HS-5 (cell line): ENCODE data around the gene ZC3H18.

Source experiments
- DNase-seq: peaks from one replicate; pipeline ENCODE4 v3.0.0-alpha.2; 2012; ENCODE audit warnings: low read depth

The ZC3H18 gene

DNA sequence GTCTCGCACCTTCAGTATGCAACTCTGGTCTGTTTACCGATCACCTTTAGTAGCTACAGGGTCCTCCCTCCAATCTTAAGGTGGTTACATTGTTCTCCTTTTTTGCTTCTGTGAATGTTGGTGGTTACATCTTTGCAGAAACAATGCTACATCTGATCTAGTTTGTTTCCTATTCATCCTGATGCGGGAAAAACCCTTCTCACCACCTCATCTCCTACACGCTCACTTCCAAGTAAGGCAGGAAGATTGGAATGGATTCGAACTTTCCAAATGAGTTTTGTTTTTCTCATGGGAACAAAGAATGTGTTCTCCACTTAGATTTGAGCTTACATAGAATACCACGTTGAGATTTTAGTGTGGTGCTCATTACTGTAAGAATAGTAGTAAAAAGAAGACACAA lies 14.5 kb downstream of the ZC3H18 start:
- no peak for DNase-seq

DNA sequence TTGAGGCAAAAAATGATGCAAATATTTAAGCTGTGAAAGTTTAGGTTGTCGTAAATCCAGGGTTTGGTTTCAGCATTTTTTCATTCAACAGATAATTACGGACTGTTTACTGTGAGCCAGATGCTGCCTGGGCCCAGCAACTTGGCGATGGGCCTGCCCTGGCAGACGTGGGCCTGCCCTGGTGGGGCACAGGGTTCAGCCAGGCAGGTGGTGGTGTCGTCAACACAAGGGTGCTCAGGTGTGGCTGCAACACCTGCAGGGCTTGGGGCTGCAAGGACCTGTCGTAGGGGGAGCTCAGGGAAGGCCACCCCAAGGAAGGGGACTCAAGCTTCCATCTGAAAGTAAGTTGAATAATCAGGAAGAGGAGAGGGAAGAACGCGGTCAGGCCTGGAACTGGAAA lies 15.1 kb downstream of the ZC3H18 start:
- no peak for DNase-seq

DNA sequence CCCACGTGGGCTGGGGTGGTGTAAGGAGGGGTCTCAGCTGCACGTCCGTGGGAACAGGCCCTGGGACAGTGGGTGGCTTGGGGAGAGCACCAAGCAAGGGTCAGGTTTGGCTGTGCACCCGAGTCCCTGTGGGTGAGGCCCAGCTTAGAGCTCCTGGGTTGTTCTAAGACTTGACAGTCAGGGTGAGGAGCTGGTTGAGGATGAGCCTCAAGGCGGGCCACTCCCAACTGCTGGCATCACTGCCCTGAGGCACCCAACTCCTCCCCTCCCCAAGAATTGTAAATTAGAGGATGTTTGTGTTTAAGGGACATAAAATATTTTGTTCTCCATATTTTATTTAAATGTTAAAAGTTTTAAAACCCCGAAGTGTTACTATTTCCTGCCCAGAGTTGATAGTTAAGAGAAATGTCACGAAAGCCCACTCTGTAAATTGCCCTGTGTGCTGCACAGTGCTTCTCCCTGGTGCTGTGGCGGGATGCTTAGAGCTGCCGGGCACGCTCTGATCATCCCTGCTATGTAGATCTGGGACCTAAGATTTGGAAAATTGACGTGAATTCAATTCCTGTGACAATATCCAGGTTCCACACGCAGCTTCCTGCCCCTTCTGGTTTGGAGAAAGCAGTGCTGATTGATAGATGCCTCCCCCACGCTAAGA lies 15.9 kb downstream of the ZC3H18 start:
- no peak for DNase-seq

DNA sequence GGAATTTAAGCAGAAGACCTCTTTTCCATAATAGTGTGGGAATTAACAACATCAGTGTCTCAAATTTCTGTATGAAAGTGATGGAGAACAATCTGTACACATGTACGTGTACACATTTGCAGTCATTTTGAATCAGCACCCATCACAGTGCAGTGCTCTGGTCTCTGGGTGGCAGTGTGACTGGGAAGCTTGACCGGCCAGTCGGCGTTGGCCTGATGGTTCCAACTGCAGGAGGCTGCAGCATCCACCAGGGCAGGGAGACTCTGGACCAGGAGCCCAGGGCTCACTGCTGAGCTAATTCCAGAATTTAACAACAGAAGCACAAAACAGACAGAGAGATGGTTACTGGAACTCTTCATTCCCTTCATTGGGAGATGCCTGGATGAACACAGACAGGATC lies 17.9 kb downstream of the ZC3H18 start:
- no peak for DNase-seq

DNA sequence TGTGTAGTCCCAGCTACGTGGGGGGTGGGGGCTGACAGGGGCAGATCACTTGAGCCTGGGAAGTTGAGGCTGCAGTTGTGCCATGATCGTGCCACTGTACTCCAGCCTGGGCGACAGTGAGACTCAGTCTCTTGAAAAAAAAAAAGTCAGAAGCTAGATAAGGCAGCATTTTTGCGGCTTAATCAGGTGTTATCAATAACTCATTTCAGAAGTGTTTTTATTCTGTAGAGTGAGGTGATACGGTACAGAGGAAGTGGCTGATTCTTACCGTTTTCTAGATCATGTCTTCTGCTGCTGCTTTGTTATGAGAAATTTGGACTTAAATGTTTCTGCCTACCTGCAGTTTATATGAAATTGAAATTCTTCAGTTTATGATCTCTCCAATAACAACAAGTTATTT lies 18.6 kb downstream of the ZC3H18 start:
- no peak for DNase-seq

DNA sequence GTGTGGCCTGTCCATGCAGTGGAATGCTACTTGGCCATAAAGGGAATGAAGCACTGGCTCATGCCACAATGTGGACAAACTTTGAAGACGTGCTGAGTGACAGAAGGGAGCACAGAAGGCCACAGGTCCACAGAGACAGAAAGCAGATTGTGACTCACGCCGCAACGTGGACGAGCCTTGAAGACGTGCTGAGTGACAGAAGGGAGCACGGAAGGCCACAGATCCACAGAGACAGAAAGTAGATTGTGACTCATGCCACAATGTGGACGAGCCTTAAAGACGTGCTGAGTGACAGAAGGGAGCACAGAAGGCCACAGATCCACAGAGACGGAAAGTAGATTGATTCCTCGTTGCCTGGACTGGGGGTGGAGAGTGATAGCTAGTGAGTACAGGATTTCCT lies 19.2 kb downstream of the ZC3H18 start:
- DNase-seq: no peak

DNA sequence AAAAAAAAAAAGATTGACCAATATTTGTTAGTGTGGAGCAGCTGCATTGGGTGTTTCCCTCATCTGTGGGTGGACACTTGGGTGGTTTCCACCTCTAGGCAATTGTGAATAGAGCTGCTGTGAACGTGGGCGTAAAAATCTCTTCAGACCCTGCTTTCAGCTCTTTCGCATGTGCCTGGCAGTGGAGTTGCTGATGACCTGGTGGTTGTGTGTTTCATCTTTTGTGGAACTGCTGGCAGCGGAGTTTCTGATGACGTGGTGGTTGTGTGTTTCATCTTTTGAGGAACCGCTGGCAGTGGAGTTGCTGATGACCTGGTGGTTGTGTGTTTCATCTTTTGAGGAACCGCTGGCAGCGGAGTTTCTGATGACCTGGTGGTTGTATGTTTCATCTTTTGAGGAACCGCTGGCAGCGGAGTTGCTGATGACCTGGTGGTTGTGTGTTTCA lies 21.4 kb downstream of the ZC3H18 start:
- DNase-seq: no peak

DNA sequence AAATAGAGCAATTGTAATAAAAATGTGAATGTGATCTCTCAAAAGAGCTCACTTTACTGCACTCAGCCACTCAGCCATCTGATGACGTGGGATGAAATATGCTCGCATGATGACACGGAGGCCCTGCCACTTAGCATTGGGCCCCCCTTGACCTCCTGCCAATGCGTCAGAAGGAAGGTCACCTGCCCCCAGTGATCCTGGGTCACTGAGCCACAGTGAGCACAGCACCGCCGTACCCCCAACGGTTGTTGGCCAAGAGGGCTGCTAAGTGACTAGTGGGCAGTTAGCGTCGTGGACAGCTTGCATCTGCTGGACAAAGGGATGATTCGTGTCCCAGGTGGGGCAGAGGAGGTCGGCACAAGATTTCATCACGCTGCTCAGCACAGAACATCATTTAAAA lies 22.9 kb downstream of the ZC3H18 start:
- DNase-seq: no peak

DNA sequence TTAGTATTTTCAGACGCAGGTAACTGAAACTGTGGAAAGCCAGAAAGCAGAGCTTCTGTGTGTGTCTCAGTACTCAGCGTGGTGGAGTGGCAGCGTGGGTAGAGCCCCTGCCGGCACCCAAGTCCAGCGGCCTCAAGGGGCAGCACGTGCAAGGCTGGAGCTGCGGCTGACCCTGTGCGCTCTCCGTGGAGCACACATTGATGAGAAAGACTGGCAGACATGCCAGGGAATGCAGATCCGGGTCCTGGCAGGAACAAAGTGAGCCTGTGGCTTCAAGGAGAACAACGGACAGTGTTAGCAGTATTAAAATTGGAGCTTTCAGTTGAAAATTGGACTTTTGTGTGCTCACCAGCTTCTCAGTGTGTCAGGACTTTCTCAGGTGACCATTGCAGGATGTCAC lies 23.3 kb downstream of the ZC3H18 start:
- no peak for DNase-seq

DNA sequence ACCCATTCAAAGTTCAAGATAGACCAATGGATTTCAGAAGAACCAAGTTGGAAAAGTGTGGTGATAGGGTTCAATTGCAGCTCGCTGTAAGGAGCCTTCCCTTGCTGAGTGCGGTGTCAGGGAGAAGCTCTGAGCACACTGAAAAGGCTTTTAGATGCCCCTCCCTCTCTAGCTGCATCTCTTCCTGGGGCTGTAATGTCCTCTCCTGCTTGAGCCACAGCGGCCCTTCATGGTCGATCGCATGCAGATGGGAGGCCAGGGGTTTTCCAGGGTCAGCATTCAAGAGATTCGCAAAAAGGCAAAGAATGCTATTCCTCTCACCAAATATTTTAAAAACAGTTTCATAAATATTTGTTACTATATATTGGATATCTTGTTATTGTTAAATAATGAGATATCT lies 23.7 kb downstream of the ZC3H18 start:
- no peak for DNase-seq

DNA sequence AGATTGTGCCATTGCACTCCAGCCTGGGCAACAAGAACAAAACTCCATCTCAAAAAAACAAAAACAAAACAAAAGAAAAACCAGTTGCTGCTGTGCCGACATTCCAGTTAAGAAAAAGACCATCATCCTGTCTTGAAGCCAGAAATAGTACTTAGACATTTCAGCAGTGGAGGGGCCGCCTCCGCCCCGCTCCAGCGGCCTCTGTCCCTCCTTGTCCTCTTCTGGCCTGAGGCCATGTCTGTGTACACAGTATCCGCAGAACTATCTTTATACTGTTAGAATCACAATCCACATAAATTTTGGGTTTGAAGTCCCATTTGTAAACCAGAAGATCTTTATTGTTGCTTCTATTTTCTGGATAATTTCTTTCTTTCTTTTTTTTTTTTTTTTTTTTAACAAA lies 24.9 kb downstream of the ZC3H18 start:
- no peak for DNase-seq

DNA sequence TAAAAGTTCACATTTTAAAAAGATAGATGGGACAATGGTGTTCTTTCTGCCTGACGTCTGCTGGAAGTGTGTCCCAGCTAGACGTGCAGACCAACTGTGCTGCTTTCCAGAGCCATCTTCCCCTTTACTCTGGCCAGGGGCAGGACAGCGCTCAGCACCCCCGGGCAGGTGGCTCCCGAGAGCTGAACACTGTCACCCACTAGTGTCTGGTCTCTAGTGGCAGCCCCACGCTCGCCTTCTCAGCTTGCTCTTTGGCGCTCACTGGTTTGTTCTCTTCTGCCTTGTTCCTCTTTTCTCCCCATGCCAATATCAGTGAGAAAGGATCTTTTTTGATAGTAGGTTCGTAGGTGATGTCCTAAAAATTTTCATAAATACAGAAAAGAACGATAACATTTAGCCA lies 25.7 kb downstream of the ZC3H18 start:
- no peak for DNase-seq

DNA sequence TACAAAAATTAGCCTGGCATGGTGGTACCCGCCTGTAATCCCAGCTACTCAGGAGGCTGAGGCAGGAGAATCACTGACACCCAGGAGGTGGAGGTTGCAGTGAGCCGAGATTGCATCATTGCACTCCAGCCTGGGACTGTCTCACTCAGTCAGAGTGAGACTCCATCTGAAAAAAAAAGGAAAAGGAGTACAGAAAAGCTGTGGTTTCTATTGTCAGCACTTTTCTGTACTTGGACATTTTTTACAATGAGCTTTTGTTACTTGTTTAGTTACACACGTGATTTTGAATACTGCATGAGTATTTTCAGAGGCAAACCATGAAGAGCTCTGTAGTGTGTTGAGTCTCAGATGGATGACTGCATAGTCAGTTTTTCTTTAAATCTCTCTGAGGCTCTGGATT lies 26.3 kb downstream of the ZC3H18 start:
- DNase-seq: no peak

DNA sequence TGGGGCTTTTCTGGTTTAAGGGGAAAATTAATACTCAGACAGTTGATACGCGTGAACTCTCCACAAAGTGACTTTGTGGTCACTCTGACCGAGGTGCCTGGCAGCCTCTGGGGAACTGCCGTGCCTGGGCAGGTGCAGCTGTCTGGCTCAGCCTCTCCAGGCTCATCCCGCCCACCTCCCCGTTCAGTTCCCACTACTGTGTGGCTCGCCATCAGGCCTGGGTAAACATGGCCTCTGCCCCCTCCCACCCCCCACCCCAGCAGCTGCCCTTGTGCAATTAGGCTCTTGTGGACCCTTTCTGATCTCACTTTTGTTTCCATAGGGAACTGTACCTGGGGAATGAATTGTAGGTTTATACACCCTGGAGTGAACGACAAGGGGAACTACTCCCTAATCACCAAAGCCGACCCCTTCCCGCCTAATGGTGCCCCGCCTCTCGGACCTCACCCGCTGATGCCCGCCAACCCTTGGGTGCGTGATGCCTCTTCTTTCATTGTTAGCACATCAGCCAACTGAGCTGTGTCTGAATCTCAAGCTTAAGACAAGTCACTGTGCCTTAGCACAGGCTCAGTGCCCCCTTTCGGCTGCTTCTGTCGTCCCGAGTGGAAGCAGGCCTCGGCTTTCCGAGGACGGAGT lies 27.8 kb downstream of the ZC3H18 start:
- no peak for DNase-seq

DNA sequence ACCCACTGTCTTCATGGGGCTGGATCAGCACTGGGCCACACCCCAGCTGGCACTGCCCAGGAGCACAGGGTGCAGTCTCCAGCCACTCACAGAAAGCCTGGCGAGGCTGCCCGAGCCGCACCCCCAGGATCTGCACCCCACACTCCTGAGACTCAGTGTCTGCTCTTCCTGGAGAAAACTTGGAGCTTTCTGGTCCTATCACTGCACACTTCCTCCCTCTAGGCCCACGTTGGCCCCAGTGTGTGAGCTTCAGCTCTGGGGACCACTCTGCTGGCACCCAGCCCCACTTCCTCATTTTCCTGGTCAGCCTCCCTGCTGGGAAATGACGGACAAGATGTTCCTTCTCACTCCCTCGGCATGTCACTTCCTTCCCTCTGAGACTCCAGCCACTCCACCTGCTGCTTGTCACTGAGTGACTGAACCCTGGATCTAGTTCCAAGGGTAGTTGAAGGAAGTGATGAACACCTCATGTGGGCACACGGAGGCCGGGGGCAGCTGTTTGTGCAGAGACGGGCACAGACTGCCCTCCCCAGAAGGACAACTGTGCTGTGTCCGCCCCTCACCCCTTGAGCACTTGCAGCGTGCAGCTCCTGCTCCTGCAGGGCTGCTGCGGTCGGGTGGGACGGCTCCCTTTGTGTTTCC lies 29.0 kb downstream of the ZC3H18 start:
- DNase-seq: no peak

DNA sequence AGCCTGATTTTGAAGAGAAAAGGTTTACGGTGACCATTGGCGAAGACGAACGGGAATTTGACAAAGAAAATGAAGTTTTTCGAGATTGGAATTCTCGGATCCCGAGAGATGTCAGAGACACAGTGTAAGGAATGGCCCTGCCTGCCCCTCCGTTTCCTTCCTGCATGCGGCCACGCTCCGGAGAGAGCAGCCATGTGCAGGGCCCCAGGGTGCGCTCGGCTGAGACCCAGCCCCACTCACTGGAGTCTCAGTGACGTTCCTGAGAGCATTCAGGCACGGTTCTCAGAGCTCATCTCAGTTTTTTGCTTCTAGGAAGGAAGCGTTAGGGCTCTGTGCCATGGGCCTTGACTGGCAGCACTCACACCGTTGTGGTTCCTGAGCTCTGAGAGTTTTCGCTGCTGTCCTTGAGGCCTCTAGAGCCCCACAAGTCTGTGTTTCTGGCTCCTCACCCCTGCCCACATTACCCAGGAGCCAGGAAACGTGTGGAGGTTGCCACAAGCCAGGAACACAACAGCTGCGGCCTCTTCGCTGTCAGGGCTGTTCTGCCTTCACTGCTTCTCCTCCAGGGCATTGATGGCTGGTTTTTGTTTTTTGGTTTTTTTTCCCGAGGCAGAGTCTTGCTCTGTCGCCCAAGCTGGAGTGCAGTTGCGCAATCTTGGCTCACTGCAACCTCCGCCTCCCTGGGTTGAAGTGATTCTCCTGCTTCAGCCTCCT lies 29.8 kb downstream of the ZC3H18 start:
- no peak for DNase-seq

DNA sequence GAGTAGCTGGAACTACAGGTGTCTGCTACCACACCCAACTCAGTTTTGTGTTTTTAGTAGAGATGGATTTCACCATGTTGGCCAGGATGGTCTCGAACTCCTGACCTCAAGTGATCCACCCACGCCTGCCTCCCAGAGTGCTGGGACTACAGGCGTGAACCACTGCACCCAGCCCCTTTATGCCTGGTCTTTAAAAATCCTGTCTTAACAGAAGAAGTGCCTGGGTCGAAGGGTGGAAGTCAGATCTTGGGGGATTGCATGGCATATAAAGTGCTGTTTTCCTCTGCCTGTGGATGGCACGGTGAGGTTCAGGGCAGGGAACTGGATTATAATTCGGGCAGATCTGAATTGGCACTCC lies 30.3 kb downstream of the ZC3H18 start:
- DNase-seq: no peak

DNA sequence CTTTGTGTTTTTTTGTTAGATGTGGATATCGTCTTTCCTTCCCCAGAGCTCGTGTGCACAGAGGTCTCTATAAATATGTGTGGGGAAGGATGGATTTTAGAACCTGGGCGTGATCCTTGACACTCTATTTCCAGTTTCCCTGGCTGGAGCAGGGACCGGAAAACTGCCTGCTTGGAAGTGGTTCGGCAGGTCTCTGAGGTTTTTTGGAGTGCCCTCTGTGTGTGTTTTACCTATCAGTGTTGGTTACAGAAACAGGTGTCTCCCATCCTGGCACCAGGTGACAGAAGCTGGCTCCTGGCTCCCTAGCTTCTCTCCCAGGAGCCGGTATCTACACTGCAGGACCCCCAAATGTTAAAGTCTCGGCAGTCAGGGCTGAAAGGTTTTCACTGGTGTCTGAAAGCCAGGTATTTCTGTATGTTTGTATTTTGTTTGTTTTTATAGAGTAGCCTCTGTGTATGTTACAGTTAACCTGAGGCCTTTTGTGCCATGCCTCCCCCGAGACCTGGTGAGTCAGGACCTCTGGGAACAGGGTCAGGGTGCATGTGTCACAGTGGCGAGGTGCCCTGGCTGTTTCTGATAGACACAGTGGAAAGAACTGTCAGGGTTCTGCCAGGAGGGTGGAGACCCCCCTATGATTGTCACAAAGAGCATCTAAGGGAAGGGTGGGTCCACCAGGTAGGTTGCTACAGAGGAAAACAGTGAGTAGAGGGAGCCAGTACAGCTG lies 31.3 kb downstream of the ZC3H18 start:
- no peak for DNase-seq

DNA sequence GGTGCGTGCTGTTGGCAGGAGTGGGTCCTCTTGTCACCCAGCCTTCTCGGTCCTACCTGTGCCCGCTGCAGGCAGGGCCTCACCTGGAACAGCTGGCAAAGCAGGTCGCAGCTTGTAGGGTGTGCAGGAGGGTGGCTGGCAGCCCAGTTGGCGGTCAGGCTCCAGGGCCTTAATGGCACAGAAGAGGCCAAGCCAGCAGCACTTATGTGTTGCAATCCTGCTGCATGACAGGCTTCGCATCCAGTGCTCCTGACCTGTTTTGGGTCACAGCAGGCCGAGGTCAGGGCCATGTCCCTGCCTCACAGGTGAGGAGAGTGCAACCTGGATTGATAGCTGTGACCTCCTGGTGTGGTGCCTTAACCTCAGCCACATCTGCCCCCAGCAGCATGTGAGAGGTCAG lies 31.9 kb downstream of the ZC3H18 start:
- no peak for DNase-seq

DNA sequence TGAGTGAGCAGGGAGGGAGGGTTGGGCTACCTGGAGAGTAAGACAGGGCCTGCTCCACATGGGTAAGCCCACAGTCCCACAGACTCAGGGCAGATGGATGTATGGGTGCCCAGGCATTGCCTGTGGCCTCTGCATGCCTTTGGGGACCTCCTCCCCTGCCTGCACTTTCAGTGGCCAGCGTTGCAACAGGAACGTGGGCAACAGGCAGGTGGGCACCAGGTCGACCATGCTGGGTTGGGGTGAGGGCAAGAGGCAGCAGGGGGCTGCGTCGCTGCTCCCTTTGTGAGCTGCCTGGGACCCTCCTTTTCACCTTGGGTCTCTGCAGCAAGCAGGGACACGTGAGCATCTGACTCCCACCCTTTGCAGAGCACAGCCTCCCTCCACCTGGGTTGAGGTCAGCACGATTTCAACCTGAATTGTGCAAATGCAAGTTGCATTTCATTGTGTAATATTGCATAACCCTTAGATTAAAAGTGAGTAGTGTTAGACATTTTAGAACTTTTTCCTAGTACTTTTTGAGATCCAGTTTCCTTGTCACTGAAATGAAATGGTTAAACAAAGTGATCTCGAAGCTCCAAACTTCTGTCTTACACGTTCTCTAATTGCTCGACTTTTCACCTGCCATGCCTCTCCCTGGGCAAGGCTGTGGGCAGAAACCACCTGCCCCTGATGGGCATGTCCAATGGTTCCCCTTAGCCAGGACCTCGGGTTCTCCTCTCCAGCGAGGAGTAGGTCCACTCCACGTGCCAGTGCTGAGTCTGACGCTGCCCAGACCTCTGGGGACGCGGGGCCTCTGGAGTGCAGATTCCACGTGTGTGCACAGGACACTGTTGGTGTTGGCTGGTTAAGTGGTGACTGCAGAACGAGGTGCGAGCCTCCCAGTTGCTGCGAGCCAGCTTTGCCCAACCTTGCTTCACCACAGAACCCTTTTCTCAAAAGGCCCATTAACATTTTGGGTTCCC lies 35.3 kb downstream of the ZC3H18 start:
- no peak for DNase-seq

DNA sequence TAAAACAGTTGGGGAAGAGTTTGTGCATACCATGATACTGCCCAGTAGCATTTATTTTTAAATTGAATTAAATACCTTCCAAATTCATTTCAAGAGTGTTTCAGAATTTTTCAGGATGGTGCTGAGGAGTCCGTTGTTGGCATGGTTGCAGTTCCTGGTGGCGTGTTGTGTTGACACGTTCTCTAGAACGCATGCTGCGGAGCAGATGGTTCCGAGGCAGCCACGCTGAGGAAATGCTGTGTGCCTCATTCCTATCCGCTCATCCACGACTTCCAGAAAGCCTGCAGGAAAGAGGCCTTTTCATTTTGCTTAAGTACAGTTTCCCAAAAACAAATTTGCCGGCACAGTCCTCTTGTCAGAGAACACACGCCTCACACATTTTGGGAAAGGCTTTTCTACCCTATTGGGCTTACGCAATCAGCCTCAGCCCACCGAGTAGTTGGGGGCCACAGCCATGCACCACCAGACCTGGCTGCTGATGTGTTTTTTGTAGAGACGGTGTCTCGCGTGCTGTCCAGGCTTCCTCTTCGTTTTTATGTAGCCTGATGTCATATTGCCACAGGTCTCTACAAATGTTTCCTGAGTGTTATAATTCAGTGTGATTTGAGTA lies 36.0 kb downstream of the ZC3H18 start:
- DNase-seq: no peak
